Astrocyte (in vitro differentiated cells and primary cell): ENCODE measurements around the gene KLF15. TPM values are rescaled to one million over a fixed set of nuclear protein-coding genes. Genes with fewer than 3 reads are reported as not detected.

Experiments used
- DNase-seq: peaks from one replicate; pipeline ENCODE4 v3.0.0-alpha.2; 2010; ENCODE audit warnings: low read depth
- FAIRE-seq: peaks from 2 replicates; lab custom pipeline; 2011; peaks lifted over from hg19 to GRCh38; lab: Jason Lieb, UNC
- H2AFZ ChIP-seq: 2 replicates; pipeline ENCODE4 v1.6.0; 2012; ENCODE audit warnings: low read depth, low read length, inconsistent platforms
- H3K27ac ChIP-seq: 2 replicates; pipeline ENCODE4 v1.5.1; 2011; ENCODE audit warnings: low read depth, low read length, inconsistent platforms
- H3K27me3 ChIP-seq: 2 replicates; pipeline ENCODE4 v1.6.0; 2011; ENCODE audit warnings: low read length, inconsistent platforms; ENCODE audit not compliant: insufficient read depth
- H3K36me3 ChIP-seq: 2 replicates; pipeline ENCODE4 v1.5.1; 2011; ENCODE audit warnings: low read length, inconsistent platforms; ENCODE audit not compliant: insufficient read depth
- H3K4me1 ChIP-seq: 2 replicates; pipeline ENCODE4 v1.5.1; 2011; ENCODE audit warnings: low read length, inconsistent platforms; ENCODE audit not compliant: insufficient read depth
- H3K4me2 ChIP-seq: 2 replicates; pipeline ENCODE4 v1.6.0; 2012; ENCODE audit warnings: low read length, inconsistent platforms
- H3K4me3 ChIP-seq: 2 replicates; pipeline ENCODE4 v1.5.1; 2011; ENCODE audit warnings: low read depth, mild to moderate bottlenecking, low read length, inconsistent platforms; ENCODE audit not compliant: insufficient read depth
- H3K79me2 ChIP-seq: 2 replicates; pipeline ENCODE4 v1.6.0; 2012; ENCODE audit warnings: mild to moderate bottlenecking, low read length, inconsistent platforms; ENCODE audit not compliant: insufficient read depth
- H3K9ac ChIP-seq: 2 replicates; pipeline ENCODE4 v1.6.0; 2012; ENCODE audit warnings: mild to moderate bottlenecking, low read length, inconsistent platforms
- H3K9me3 ChIP-seq: 2 replicates; pipeline ENCODE4 v1.5.1; 2012; ENCODE audit warnings: low read depth, mild to moderate bottlenecking, low read length, inconsistent platforms; ENCODE audit not compliant: insufficient read depth
- H4K20me1 ChIP-seq: 2 replicates; pipeline ENCODE4 v1.6.0; 2012; ENCODE audit warnings: low read length, inconsistent platforms; ENCODE audit not compliant: insufficient read depth
- H3K27ac Mint-ChIP-seq: one replicate; pipeline ENCODE4 v1.8.0; 2021; ENCODE audit warnings: mild to moderate bottlenecking, mixed read lengths; ENCODE audit not compliant: unreplicated experiment
- H3K27me3 Mint-ChIP-seq: one replicate; pipeline ENCODE4 v1.8.0; 2021; ENCODE audit warnings: low read depth, mixed read lengths; ENCODE audit not compliant: unreplicated experiment
- H3K36me3 Mint-ChIP-seq: one replicate; pipeline ENCODE4 v1.8.0; 2021; ENCODE audit warnings: low read depth, mixed read lengths; ENCODE audit not compliant: unreplicated experiment
- H3K4me1 Mint-ChIP-seq: one replicate; pipeline ENCODE4 v1.8.0; 2021; ENCODE audit warnings: low read depth, mixed read lengths; ENCODE audit not compliant: unreplicated experiment
- H3K4me3 Mint-ChIP-seq: one replicate; pipeline ENCODE4 v1.8.0; 2021; ENCODE audit warnings: mild to moderate bottlenecking, moderate library complexity, mixed read lengths; ENCODE audit not compliant: unreplicated experiment
- H3K9me3 Mint-ChIP-seq: one replicate; pipeline ENCODE4 v1.8.0; 2021; ENCODE audit warnings: mild to moderate bottlenecking, mixed read lengths; ENCODE audit not compliant: unreplicated experiment
- CTCF ChIP-seq: IDR thresholded peaks from 2 replicates; pipeline ENCODE4 v1.5.1; 2011; ENCODE audit warnings: low read depth, mild to moderate bottlenecking, inconsistent platforms, low read length, moderate library complexity; ENCODE audit not compliant: insufficient read depth
- EZH2 ChIP-seq: IDR thresholded peaks from 2 replicates; pipeline ENCODE4 v1.6.1; 2012; ENCODE audit warnings: mild to moderate bottlenecking, low read length, inconsistent platforms; ENCODE audit not compliant: insufficient read depth
- total RNA-seq: library from RNA; stranded (reverse); gene quantifications from 2 replicates; pipeline ENCODE4 v1.2.1, GENCODE V29; 2021

KLF15 gene
- total RNA-seq, 1 donor from 2014 or later, result 0.34 TPM

- Histone ChIP-seq H3K27ac (no peak overlapping the region), H3K9me3 (no peaks in the 10 kb centered on the region), H3K4me1 (peaks cover 21% of the 10 kb centered on the region), H3K27me3 (peaks cover 19% of the 10 kb centered on the region), H3K79me2 (no peaks in the 10 kb centered on the region), H4K20me1 (no peaks in the 10 kb centered on the region), H3K36me3 (no peaks in the 10 kb centered on the region), H3K4me2 (no peak overlapping the region), H3K4me3 (no peak overlapping the region), H2AFZ (no peak overlapping the region), H3K9ac (no peak overlapping the region)
- no peak overlapping the region for H3K4me3 Mint-ChIP-seq
- TF ChIP-seq CTCF (no peak), EZH2 (no peak)
- DNase-seq (no peak), FAIRE-seq (no peak)
- H3K4me1 Mint-ChIP-seq, result peaks cover 3% of the 10 kb centered on the region
- H3K27me3 Mint-ChIP-seq, result peaks cover 41% of the 10 kb centered on the region
- H3K36me3 Mint-ChIP-seq, result no peaks in the 10 kb centered on the region
- H3K9me3 Mint-ChIP-seq, result no peaks in the 10 kb centered on the region
- no peak overlapping the region for H3K27ac Mint-ChIP-seq
These were observed 2.4 kb downstream of the KLF15 start for GRCh38 chr3:126354776-126355175.

DNA sequence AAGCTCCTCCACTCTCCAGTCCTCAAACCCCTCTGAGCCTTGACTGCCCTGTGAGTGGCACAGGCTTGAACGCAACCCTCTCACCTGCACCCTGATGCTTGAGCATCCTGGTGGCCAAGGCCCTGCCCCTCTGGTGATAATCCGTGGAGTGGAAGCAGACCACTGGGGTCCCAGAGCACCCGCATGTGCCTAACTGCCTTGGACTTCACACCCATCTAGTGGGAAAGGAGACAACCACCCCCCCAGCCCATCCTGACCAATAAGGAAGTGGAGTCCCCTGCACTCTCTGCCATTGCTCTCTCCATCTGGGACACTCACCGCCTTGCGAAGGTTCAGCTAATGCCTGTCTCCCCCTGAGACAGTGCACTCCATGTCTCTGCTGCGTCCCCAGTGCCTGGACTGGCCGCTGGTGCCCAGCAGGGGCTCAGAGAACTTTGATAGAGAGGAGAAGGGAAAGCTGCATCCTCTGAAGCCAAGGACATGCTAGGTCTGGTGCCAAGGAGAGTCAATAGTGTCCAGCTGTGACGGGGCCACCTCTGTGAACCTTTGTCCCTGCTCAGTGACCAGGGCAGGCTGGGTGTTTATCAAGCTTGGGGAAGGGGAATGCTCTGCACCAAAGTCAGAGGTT lies 3.4 kb downstream of the KLF15 start:
- no peak for FAIRE-seq
- Histone ChIP-seq H3K27ac (no peak overlapping the region), H3K9me3 (no peaks in the 10 kb centered on the region), H3K9ac (no peak overlapping the region), H3K4me3 (no peak overlapping the region), H4K20me1 (no peaks in the 10 kb centered on the region), H3K27me3 (peaks cover 10% of the 10 kb centered on the region), H3K79me2 (no peaks in the 10 kb centered on the region), H3K4me2 (no peak overlapping the region), H3K4me1 (peaks cover 21% of the 10 kb centered on the region), H3K36me3 (no peaks in the 10 kb centered on the region), H2AFZ (no peak overlapping the region)
- peaks cover 3% of the 10 kb centered on the region for H3K4me1 Mint-ChIP-seq
- H3K27ac Mint-ChIP-seq, result no peak overlapping the region
- H3K4me3 Mint-ChIP-seq, result no peak overlapping the region
- TF ChIP-seq EZH2 (no peak), CTCF (no peak)
- no peaks in the 10 kb centered on the region for H3K9me3 Mint-ChIP-seq
- no peaks in the 10 kb centered on the region for H3K36me3 Mint-ChIP-seq
- peaks cover 33% of the 10 kb centered on the region for H3K27me3 Mint-ChIP-seq
- DNase-seq, result no peak
